Astrocyte (in vitro differentiated cells and primary cell): ENCODE measurements around the gene FITM1. TPM values are rescaled to one million over a fixed set of nuclear protein-coding genes. Genes with fewer than 3 reads are reported as not detected.

ENCODE experiments used
- DNase-seq: peaks from one replicate; pipeline ENCODE4 v3.0.0-alpha.2; 2010; ENCODE audit warnings: low read depth
- FAIRE-seq: peaks from 2 replicates; lab custom pipeline; 2011; peaks lifted over from hg19 to GRCh38; lab: Jason Lieb, UNC
- H2AFZ ChIP-seq: 2 replicates; pipeline ENCODE4 v1.6.0; 2012; ENCODE audit warnings: low read depth, low read length, inconsistent platforms
- H3K27ac ChIP-seq: 2 replicates; pipeline ENCODE4 v1.5.1; 2011; ENCODE audit warnings: low read depth, low read length, inconsistent platforms
- H3K27me3 ChIP-seq: 2 replicates; pipeline ENCODE4 v1.6.0; 2011; ENCODE audit warnings: low read length, inconsistent platforms; ENCODE audit not compliant: insufficient read depth
- H3K36me3 ChIP-seq: 2 replicates; pipeline ENCODE4 v1.5.1; 2011; ENCODE audit warnings: low read length, inconsistent platforms; ENCODE audit not compliant: insufficient read depth
- H3K4me1 ChIP-seq: 2 replicates; pipeline ENCODE4 v1.5.1; 2011; ENCODE audit warnings: low read length, inconsistent platforms; ENCODE audit not compliant: insufficient read depth
- H3K4me2 ChIP-seq: 2 replicates; pipeline ENCODE4 v1.6.0; 2012; ENCODE audit warnings: low read length, inconsistent platforms
- H3K4me3 ChIP-seq: 2 replicates; pipeline ENCODE4 v1.5.1; 2011; ENCODE audit warnings: low read depth, mild to moderate bottlenecking, low read length, inconsistent platforms; ENCODE audit not compliant: insufficient read depth
- H3K79me2 ChIP-seq: 2 replicates; pipeline ENCODE4 v1.6.0; 2012; ENCODE audit warnings: mild to moderate bottlenecking, low read length, inconsistent platforms; ENCODE audit not compliant: insufficient read depth
- H3K9ac ChIP-seq: 2 replicates; pipeline ENCODE4 v1.6.0; 2012; ENCODE audit warnings: mild to moderate bottlenecking, low read length, inconsistent platforms
- H3K9me3 ChIP-seq: 2 replicates; pipeline ENCODE4 v1.5.1; 2012; ENCODE audit warnings: low read depth, mild to moderate bottlenecking, low read length, inconsistent platforms; ENCODE audit not compliant: insufficient read depth
- H4K20me1 ChIP-seq: 2 replicates; pipeline ENCODE4 v1.6.0; 2012; ENCODE audit warnings: low read length, inconsistent platforms; ENCODE audit not compliant: insufficient read depth
- H3K27ac Mint-ChIP-seq: one replicate; pipeline ENCODE4 v1.8.0; 2021; ENCODE audit warnings: mild to moderate bottlenecking, mixed read lengths; ENCODE audit not compliant: unreplicated experiment
- H3K27me3 Mint-ChIP-seq: one replicate; pipeline ENCODE4 v1.8.0; 2021; ENCODE audit warnings: low read depth, mixed read lengths; ENCODE audit not compliant: unreplicated experiment
- H3K36me3 Mint-ChIP-seq: one replicate; pipeline ENCODE4 v1.8.0; 2021; ENCODE audit warnings: low read depth, mixed read lengths; ENCODE audit not compliant: unreplicated experiment
- H3K4me1 Mint-ChIP-seq: one replicate; pipeline ENCODE4 v1.8.0; 2021; ENCODE audit warnings: low read depth, mixed read lengths; ENCODE audit not compliant: unreplicated experiment
- H3K4me3 Mint-ChIP-seq: one replicate; pipeline ENCODE4 v1.8.0; 2021; ENCODE audit warnings: mild to moderate bottlenecking, moderate library complexity, mixed read lengths; ENCODE audit not compliant: unreplicated experiment
- H3K9me3 Mint-ChIP-seq: one replicate; pipeline ENCODE4 v1.8.0; 2021; ENCODE audit warnings: mild to moderate bottlenecking, mixed read lengths; ENCODE audit not compliant: unreplicated experiment
- EZH2 ChIP-seq: IDR thresholded peaks from 2 replicates; pipeline ENCODE4 v1.6.1; 2012; ENCODE audit warnings: mild to moderate bottlenecking, low read length, inconsistent platforms; ENCODE audit not compliant: insufficient read depth
- total RNA-seq: library from RNA; stranded (reverse); gene quantifications from 2 replicates; pipeline ENCODE4 v1.2.1, GENCODE V29; 2021
- TF ChIP-seq, protein P1 (sequence below): IDR thresholded peaks from 2 replicates; pipeline ENCODE4 v1.5.1; 2011; ENCODE audit warnings: low read depth, mild to moderate bottlenecking, inconsistent platforms, low read length, moderate library complexity; ENCODE audit not compliant: insufficient read depth

FITM1 gene
- total RNA-seq, 1 donor from 2014 or later = 0.25 TPM

DNA sequence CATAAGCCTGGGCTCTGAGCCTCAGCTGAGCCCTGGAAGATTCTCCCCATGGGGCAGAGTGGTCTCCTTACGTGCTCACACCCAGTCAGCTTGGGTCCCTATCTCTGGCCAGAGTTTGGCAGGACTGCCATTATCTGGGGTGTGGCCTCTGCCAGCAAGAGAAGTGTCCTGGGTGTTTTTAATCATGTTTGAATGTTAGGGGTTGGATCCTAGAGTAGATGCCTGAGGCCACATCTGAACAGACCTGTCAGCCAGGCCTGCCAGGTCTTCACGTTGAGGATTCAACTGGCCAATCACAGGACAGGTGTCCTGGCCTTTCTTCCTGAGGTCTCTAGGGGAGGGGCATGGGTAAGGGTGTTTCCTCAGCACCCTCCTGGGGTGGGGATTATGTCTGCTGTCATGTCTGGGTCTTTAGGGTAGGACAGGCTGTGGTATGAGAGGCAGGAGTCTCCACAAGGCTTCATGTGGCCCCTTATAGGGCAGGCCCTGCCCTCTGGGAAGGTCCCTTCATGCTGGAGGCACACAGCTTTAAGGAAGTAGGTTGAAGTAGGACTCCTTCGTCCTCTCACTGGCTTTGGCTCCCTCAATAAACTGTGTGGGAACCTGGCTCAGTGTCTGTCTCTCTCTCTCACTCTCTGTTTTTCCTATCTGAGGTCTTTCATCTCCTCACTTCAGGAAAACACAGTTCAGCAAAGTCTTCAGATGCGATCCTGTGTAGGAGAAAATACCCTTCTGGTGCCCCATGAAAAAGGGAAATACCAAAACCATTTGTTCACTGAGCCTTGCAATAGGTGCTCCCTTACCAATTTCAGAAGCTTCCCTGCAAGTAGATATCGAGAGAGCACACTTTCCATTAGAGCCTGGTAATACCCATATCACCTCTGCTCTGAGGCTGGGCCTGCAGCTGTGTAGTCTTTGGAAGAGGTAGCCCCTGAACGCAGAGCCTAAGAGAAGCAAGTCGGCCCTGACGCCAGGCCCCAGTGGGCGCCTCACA is 6.7 kb upstream of the FITM1 start:
- Histone ChIP-seq H2AFZ (no peak overlapping the region), H3K4me3 (no peak overlapping the region), H3K9me3 (no peaks in the 10 kb centered on the region), H3K4me1 (no peaks in the 10 kb centered on the region), H3K36me3 (peaks cover 21% of the 10 kb centered on the region), H4K20me1 (no peaks in the 10 kb centered on the region), H3K27me3 (no peaks in the 10 kb centered on the region), H3K27ac (no peak overlapping the region), H3K79me2 (no peaks in the 10 kb centered on the region), H3K4me2 (no peak overlapping the region), H3K9ac (no peak overlapping the region)
- FAIRE-seq = no peak
- H3K4me3 Mint-ChIP-seq = no peak overlapping the region
- TF ChIP-seq EZH2 = no peak
- TF ChIP-seq, protein P1, sequence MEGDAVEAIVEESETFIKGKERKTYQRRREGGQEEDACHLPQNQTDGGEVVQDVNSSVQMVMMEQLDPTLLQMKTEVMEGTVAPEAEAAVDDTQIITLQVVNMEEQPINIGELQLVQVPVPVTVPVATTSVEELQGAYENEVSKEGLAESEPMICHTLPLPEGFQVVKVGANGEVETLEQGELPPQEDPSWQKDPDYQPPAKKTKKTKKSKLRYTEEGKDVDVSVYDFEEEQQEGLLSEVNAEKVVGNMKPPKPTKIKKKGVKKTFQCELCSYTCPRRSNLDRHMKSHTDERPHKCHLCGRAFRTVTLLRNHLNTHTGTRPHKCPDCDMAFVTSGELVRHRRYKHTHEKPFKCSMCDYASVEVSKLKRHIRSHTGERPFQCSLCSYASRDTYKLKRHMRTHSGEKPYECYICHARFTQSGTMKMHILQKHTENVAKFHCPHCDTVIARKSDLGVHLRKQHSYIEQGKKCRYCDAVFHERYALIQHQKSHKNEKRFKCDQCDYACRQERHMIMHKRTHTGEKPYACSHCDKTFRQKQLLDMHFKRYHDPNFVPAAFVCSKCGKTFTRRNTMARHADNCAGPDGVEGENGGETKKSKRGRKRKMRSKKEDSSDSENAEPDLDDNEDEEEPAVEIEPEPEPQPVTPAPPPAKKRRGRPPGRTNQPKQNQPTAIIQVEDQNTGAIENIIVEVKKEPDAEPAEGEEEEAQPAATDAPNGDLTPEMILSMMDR = no peak
- H3K9me3 Mint-ChIP-seq = no peaks in the 10 kb centered on the region
- peaks cover 24% of the 10 kb centered on the region for H3K36me3 Mint-ChIP-seq
- H3K4me1 Mint-ChIP-seq = no peaks in the 10 kb centered on the region
- DNase-seq = no peak
- H3K27ac Mint-ChIP-seq = no peak overlapping the region
- H3K27me3 Mint-ChIP-seq = no peaks in the 10 kb centered on the region

DNA sequence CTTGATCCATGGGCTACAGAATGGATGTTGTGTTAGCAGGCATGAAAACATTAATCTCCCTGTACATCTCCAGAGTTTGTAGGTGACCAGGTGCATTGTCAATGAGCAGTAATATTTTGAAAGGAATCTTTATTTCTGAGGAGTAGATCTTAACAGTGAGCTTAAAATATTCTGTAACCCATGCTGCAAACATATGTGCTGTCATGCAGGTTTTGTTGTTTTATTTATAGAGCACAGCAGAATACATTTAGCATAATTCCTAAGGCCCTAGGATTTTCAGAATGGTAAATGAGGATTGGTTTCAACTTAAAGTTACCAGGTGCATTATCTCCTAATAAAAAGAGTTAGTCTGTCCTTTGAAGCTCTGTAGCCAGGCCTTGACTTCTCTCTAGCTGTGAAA is 3.5 kb upstream of the FITM1 start:
- H3K4me3 Mint-ChIP-seq = no peak overlapping the region
- H4K20me1 ChIP-seq = no peaks in the 10 kb centered on the region
- H3K4me1 Mint-ChIP-seq = peaks cover 2% of the 10 kb centered on the region
- peaks cover 13% of the 10 kb centered on the region for H3K36me3 Mint-ChIP-seq
- TF ChIP-seq, protein P1 = no peak
- no peak for TF ChIP-seq EZH2
- H3K4me3 ChIP-seq = no peak overlapping the region
- H3K27ac ChIP-seq = no peak overlapping the region
- no peaks in the 10 kb centered on the region for H3K4me1 ChIP-seq
- FAIRE-seq (no peak), DNase-seq (no peak)
- peaks cover under 1% of the 10 kb centered on the region for H3K36me3 ChIP-seq
- H3K9me3 ChIP-seq = no peaks in the 10 kb centered on the region
- H3K4me2 ChIP-seq = no peak overlapping the region
- no peaks in the 10 kb centered on the region for H3K79me2 ChIP-seq
- H3K9ac ChIP-seq = no peak overlapping the region
- H2AFZ ChIP-seq = no peak overlapping the region
- no peak overlapping the region for H3K27ac Mint-ChIP-seq
- no peaks in the 10 kb centered on the region for H3K9me3 Mint-ChIP-seq
- H3K27me3 ChIP-seq = no peaks in the 10 kb centered on the region
- peaks cover 6% of the 10 kb centered on the region for H3K27me3 Mint-ChIP-seq

DNA sequence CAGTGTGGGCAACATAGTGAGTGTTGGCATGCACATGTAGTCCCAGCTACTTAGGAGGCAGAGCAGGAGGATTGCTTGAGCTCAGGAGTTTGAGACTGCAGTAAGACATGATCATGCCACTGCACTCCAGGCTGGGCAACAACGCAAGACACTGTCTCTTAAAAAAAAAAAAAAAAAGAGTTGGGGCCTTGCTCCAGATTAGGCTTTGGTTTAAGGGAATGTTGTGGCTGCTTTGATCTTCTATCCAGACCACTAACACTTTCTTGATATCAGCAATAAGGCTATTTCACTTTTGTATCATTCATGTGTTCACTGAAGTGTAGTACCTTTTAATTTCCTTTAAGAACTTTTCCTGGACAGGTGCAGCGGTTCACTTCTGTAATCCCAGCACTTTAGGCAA is 2.8 kb upstream of the FITM1 start:
- no peak for FAIRE-seq
- H3K36me3 Mint-ChIP-seq = peaks cover 10% of the 10 kb centered on the region

More for the DNA sequence above, 2.8 kb upstream of the FITM1 start:
- TF ChIP-seq, protein P1 = no peak
- no peak for TF ChIP-seq EZH2
- Histone ChIP-seq H3K27me3 (no peaks in the 10 kb centered on the region), H3K4me3 (no peak overlapping the region), H3K9me3 (no peaks in the 10 kb centered on the region), H4K20me1 (no peaks in the 10 kb centered on the region), H3K36me3 (no peaks in the 10 kb centered on the region), H3K27ac (no peak overlapping the region), H3K4me2 (no peak overlapping the region), H2AFZ (no peak overlapping the region), H3K9ac (no peak overlapping the region), H3K79me2 (no peaks in the 10 kb centered on the region), H3K4me1 (no peaks in the 10 kb centered on the region)
- DNase-seq = no peak
- Mint-ChIP-seq H3K4me1 (peaks cover 2% of the 10 kb centered on the region), H3K27me3 (peaks cover 8% of the 10 kb centered on the region), H3K9me3 (no peaks in the 10 kb centered on the region), H3K4me3 (no peak overlapping the region), H3K27ac (no peak overlapping the region)
